Hypothalamus (tissue), 51 donors: Measurements from ENCODE around the gene KIAA1217.
A peak's percentile ranks its signal among the peaks of the same experiment; 100 is the strongest.

ENCODE experiments used
- DNase-seq, 51 donors: peaks; one replicate each; lab custom pipeline; 2025; lab: John Stamatoyannopoulos, UW

KIAA1217 gene

GRCh38 chr10:24526085-24526649 lies 317.2 kb downstream of the KIAA1217 start:
- DNase-seq, result no peak

GRCh38 chr10:24528946-24529345 lies 320.0 kb downstream of the KIAA1217 start:
- no peak for DNase-seq

- DNase-seq, result no peak
Observed at GRCh38 chr10:24531439-24531838, 322.5 kb downstream of the KIAA1217 start.

- DNase-seq, result peak in 2 of 51 donors; percentile 5 to 38
Observed at GRCh38 chr10:24533981-24534380, 325.0 kb downstream of the KIAA1217 start.

GRCh38 chr10:24536636-24537035 lies 327.7 kb downstream of the KIAA1217 start:
- no peak for DNase-seq

DNA sequence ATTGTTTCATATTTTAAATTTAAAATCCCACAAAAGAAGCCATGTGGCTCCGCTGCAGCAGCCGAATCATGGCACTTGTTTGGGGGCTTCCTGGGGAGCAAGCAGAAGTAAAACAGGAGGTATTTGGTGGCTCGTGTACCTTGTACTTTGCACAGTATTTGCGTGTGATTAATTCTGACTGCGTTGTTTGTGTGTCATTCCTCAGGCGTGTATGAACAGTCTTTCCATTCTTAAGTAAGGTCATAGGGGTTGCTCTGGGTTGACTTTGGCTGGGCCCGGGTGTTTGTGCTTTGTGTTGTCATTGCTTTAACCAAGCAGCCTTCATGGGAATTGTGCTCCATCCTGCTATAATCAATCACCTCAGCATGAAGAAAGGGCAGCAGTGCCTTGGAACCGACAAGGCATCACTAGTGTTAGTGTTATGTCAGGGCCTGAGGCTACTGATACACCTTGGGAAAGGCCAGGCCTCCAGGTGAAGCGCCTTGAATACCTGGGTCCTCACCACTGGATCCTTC lies 332.4 kb downstream of the KIAA1217 start:
- DNase-seq, result no peak

DNA sequence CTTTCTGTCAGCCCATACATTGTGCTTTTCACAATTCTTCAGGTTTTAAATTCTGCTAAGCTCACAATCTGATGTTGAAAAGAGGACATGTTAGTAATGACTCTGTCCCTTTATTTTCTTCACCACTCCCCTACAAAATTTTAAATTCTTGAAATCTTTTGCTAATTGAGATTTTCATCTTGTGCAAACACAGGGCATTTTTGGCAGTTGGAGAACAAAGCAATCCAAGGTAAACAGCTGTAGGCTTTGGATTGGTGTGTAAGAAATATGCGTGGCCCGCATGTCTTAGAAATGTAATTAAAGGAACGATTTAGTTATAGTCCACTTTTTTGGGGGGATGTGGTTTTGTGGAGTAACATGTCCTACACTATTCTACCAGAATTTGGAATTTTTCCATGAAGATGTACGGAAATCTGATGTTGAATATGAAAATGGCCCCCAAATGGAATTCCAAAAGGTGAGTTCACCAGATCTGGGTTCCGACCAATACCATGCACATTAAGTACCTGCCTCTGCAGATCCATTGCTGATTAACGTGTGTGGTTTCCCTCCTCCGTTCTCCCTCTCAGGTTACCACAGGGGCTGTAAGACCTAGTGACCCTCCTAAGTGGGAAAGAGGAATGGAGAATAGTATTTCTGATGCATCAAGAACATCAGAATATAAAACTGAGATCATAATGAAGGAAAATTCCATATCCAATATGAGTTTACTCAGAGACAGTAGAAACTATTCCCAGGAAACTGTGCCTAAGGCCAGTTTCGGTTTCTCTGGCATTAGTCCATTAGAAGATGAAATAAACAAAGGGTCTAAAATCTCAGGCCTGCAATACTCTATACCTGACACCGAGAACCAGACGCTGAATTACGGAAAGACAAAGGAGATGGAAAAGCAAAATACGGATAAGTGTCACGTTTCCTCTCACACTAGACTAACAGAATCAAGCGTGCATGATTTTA lies 333.7 kb downstream of the KIAA1217 start:
- no peak for DNase-seq

DNA sequence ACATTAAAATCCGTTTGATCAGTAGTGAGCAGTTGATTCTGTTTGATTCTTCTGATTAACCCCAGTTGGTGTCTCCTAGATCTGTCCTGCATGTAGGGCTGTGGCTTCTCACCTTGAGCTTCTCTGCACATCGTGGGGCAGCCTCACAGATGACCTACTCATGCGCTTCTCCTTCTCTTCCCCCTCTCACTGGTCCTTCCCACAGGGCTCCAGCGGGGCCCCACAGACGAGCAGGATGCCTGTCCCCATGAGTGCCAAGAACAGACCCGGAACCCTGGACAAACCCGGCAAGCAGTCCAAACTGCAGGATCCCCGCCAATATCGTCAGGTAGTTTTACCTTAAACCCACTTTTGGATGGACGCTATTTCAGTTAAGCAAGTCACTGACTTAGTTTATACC lies 335.8 kb downstream of the KIAA1217 start:
- no peak for DNase-seq

DNA sequence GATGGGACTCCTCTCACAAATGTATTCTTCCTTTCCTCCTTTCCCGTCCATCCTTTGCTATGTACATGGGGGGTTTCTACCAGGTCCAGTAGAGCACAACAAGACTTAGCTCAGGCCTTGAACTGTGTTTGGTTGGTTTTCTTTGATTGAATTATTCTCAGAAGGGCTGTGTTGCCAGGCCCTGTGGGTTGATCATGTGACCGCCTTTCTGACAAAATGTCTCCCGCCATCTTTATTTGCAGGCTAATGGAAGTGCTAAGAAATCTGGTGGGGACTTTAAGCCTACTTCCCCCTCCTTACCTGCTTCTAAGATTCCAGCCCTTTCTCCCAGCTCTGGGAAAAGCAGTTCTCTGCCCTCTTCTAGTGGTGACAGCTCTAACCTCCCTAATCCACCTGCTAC lies 336.6 kb downstream of the KIAA1217 start:
- no peak for DNase-seq

DNA sequence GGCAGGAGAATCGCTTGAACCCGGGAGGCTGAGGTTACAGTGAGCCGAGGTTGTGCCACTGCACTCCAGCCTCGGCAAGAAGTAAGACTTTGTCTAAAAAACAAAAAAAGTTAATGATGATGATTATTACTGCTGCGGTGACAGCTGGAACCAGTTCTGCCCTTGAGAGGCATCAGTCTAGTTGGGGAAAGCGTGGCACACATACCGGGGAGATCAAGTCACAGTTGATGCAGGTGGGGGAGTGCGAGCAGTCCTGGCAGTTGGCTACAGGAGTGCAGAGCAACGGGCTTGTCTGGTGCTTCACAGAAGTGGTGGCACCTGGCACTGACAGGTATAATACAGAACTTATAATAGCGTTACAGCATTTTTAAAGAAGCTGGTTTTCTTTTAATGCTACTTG lies 341.7 kb downstream of the KIAA1217 start:
- no peak for DNase-seq

- DNase-seq, result no peak
Observed at GRCh38 chr10:24551161-24551560, 342.2 kb downstream of the KIAA1217 start.

DNA sequence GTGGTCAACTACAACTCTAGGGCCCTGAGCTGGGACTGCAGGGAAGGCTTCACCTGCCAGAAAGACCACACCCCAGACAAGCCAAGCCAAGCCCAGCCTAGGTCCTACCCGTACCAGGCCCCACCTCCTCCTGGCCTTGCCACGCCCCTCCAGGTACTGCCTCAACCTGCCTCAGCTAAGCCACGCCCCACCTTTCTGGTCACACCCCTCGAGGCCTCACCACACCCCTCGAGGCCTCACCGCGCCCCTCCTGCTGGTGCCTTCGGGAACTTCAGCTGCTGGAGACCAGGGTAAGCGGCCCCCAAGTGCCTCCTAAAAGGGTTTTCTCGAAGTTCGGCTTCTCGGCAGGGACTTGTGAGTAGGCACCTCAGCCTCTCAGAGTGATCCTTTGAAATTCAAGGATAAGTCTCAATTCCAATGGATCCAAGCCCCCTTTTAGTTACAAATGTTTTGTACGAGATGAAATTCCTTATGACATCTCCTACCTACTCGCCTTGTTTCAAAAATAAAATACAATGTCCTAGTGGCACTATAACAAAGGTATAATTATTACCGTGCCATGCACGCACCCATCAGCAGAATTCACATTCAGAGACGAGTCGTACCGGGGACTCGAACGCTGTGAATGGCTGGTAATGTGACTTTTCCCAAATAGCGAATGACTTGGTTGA lies 343.5 kb downstream of the KIAA1217 start:
- DNase-seq, result no peak

- DNase-seq, result no peak
Observed at GRCh38 chr10:24553051-24553612, 344.2 kb downstream of the KIAA1217 start.

GRCh38 chr10:24554036-24554435 lies 345.1 kb downstream of the KIAA1217 start:
- no peak for DNase-seq

- no peak for DNase-seq
Observed at GRCh38 chr10:24556126-24556749, 347.3 kb downstream of the KIAA1217 start.

DNA sequence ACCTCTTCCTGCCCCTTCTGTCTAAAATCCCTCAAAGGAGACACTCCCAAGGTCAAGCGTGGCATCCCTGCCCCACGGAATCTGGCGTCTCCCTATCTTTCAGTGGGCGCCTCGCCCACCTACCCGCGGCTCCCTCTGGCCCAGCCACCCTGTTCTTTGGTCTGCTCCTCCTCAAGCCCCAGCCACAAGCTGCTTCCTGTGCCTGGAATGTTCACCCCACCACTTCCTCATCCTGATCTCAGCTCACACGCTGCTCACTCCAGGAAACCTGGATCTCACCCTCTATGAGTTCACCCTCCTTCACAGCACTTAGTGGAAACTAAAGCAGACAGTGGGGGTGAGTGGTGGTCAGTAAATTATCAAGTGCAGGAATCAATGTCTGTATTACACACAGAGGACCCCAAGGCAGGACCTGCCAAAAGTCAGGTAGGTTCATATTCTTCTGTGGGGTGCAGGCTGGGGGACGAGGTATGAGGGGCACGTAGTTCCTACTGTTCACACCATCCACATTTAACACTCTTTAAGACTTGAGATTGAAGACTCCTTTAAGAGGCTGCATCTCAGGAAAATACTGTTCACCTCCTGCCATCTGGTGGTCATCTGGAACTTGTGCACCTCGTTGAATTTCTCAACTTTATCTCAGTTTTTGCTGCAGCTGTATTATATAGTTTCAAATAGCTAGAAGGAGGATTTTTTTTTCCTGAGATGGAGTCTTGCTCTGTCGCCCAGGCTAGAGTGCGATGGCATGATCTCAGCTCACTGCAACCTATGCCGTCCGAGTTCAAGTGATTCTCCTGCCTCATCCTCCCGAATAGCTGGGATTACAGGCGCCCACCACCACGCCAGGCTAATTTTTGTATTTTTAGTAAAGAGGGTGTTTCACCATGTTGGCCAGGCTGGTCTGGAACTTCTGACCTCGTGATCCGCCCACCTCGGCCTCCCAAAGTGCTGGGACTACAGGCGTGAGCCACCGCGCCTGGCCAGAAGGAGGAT lies 348.1 kb downstream of the KIAA1217 start:
- DNase-seq, result peak in 3 of 51 donors; percentile 19 to 46 (median 30)

- DNase-seq, result no peak
Observed at GRCh38 chr10:24561453-24561852, 352.5 kb downstream of the KIAA1217 start.

DNA sequence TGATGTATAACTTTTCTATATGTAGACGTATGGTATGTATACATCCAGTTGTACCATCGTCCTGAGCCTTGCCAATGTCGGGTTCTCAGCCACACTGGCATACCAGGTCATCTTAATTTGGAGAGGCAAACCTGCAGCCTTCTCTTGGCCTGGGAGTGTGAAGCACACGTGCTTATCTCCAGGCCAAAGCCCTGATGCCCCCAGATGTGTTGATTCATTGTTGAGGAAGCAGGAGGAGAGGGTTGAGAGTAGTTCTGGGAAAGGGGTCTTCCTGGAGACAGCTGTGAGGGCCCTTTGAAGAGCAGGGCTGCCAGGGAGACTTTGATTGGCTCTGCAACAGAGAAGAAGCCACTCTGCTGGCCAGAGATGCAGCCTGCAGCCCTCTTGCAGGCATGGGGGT lies 359.1 kb downstream of the KIAA1217 start:
- DNase-seq, result no peak

GRCh38 chr10:24569330-24569796 lies 360.4 kb downstream of the KIAA1217 start:
- no peak for DNase-seq
